H1 (cell line): ENCODE measurements around the gene UPK2. TPM values are rescaled to one million over a fixed set of nuclear protein-coding genes. Genes with fewer than 3 reads are reported as not detected.
"Not testable (repeated sequence)": the region's sequence is repeated elsewhere in the genome, so short reads cannot be mapped to it uniquely, and the experiment has no call there.

Experiments used
- CTCF ChIA-PET: fragments of 300-600 bp; sonication (Branson Sonifier 250); formaldehyde crosslinking; loops from one replicate; lab custom pipeline; 2021; ENCODE audit not compliant: partially characterized antibody; lab: Charles Lee
- POLR2A ChIA-PET: fragments of 300-600 bp; sonication (Branson Sonifier 250); formaldehyde crosslinking; loops from one replicate; lab custom pipeline; 2021; ENCODE audit warnings: inconsistent platforms; ENCODE audit not compliant: partially characterized antibody; lab: Charles Lee
- DNase-seq, 2 experiments: peaks; one replicate each; pipeline versions ENCODE4 v3.0.0 to v3.0.0-alpha.2; 2010 to 2022; ENCODE audit warnings: low spot score in 2 of 2, low read depth in 1 of 2, mixed read lengths in 1 of 2
- FAIRE-seq: peaks from 2 replicates; lab custom pipeline; 2011; peaks lifted over from hg19 to GRCh38; lab: Jason Lieb, UNC
- H2AFZ ChIP-seq: 2 replicates; pipeline ENCODE4 v1.8.1; 2012; ENCODE audit warnings: low read length, inconsistent platforms
- H2AK5ac ChIP-seq: 2 replicates; pipeline ENCODE4 v1.6.1; 2013; ENCODE audit warnings: low read depth, low read length
- H2BK120ac ChIP-seq: replicated peaks from 2 replicates; pipeline ENCODE3; 2013; ENCODE audit warnings: low read depth, low read length, inconsistent platforms
- H2BK12ac ChIP-seq: 2 replicates; pipeline ENCODE4 v1.6.1; 2013; ENCODE audit warnings: low read depth, low read length
- H2BK15ac ChIP-seq: 2 replicates; pipeline ENCODE4 v1.6.1; 2013; ENCODE audit warnings: low read length
- H2BK20ac ChIP-seq: 2 replicates; pipeline ENCODE4 v1.6.1; 2013; ENCODE audit warnings: low read length
- H2BK5ac ChIP-seq: 2 replicates; pipeline ENCODE4 v1.6.1; 2013; ENCODE audit warnings: low read depth, low read length
- H3K14ac ChIP-seq: 2 replicates; pipeline ENCODE4 v1.6.1; 2013; ENCODE audit warnings: inconsistent platforms; ENCODE audit not compliant: insufficient read length
- H3K18ac ChIP-seq: 2 replicates; pipeline ENCODE4 v1.6.1; 2013; ENCODE audit warnings: low read length; ENCODE audit errors: extremely low read depth
- H3K23ac ChIP-seq: 2 replicates; pipeline ENCODE4 v1.6.1; 2013; ENCODE audit warnings: inconsistent platforms; ENCODE audit not compliant: insufficient read length
- H3K23me2 ChIP-seq: 2 replicates; pipeline ENCODE4 v1.6.1; 2013; ENCODE audit warnings: low read depth, low read length
- H3K27ac ChIP-seq: 2 replicates; pipeline ENCODE4 v1.6.1; 2011; ENCODE audit warnings: low read depth, low read length, inconsistent platforms
- H3K27me3 ChIP-seq, 4 experiments: replicated peaks in 1 of 4; 1 replicate in 1 of 4; 2 replicates in 3 of 4; pipeline versions ENCODE4 v1.6.1 to v1.8.1; 2011 to 2013; ENCODE audit warnings: low read length in 3 of 4, mild to moderate bottlenecking in 3 of 4, inconsistent platforms in 2 of 4, mixed read lengths in 2 of 4, moderate library complexity in 1 of 4; ENCODE audit not compliant: control insufficient read depth in 3 of 4, insufficient read depth in 3 of 4; ENCODE audit errors: extremely low read depth in 1 of 4
- H3K36me3 ChIP-seq, 4 experiments: 2 replicates each; pipeline versions ENCODE4 v1.6.1 to v1.8.1; 2011 to 2013; ENCODE audit warnings: mild to moderate bottlenecking in 4 of 4, low read length in 3 of 4, moderate library complexity in 2 of 4, control low read depth in 1 of 4, inconsistent platforms in 1 of 4; ENCODE audit not compliant: insufficient read depth in 4 of 4, control insufficient read depth in 2 of 4
- H3K4ac ChIP-seq: replicated peaks from 2 replicates; pipeline ENCODE3; 2013; ENCODE audit warnings: low read length, low read depth, mixed read lengths, inconsistent platforms; ENCODE audit not compliant: insufficient read length
- H3K4me1 ChIP-seq, 4 experiments: replicated peaks in 1 of 4; 1 replicate in 1 of 4; 2 replicates in 3 of 4; pipeline versions ENCODE4 v1.6.1 to v1.8.1; 2011 to 2013; ENCODE audit warnings: low read length in 3 of 4, inconsistent platforms in 2 of 4, mixed read lengths in 1 of 4; ENCODE audit not compliant: insufficient read depth in 4 of 4, control insufficient read depth in 3 of 4
- H3K4me2 ChIP-seq, 2 experiments: 2 replicates each; pipeline versions ENCODE4 v1.6.1 to v1.8.1; 2011 to 2013; ENCODE audit warnings: low read depth in 2 of 2, low read length in 2 of 2, control low read depth in 1 of 2, inconsistent platforms in 1 of 2, mild to moderate bottlenecking in 1 of 2; ENCODE audit not compliant: insufficient read depth in 1 of 2
- H3K4me3 ChIP-seq, 4 experiments: fragments of 200-600, 300-600 bp in 1 of 4; sonication (generic), shearing (Covaris generic), sonication (Bioruptor Twin) in 1 of 4; 2 replicates each; pipeline versions ENCODE4 v1.5.1 to v1.8.1; 2011 to 2016; ENCODE audit warnings: low read length in 4 of 4, low read depth in 3 of 4, control low read depth in 2 of 4, inconsistent platforms in 2 of 4, mild to moderate bottlenecking in 2 of 4, mixed read lengths in 1 of 4, moderate library complexity in 1 of 4; ENCODE audit not compliant: insufficient read depth in 2 of 4; ENCODE audit errors: extremely low read depth in 1 of 4
- H3K56ac ChIP-seq: replicated peaks from 2 replicates; pipeline ENCODE3; 2013; ENCODE audit warnings: low read depth, mild to moderate bottlenecking, mixed read lengths, low read length, inconsistent platforms; ENCODE audit not compliant: insufficient read length
- H3K79me1 ChIP-seq: 2 replicates; pipeline ENCODE4 v1.6.1; 2013; ENCODE audit warnings: low read depth, low read length, control low read depth
- H3K79me2 ChIP-seq, 2 experiments: 2 replicates each; pipeline versions ENCODE4 v1.6.1 to v1.8.1; 2012 to 2013; ENCODE audit warnings: low read length in 2 of 2, mild to moderate bottlenecking in 2 of 2, inconsistent platforms in 1 of 2; ENCODE audit not compliant: insufficient read depth in 2 of 2, control insufficient read depth in 1 of 2
- H3K9ac ChIP-seq, 4 experiments: replicated peaks in 1 of 4; 1 replicate in 1 of 4; 2 replicates in 3 of 4; pipeline versions ENCODE4 v1.6.1 to v1.8.1; 2011 to 2013; ENCODE audit warnings: low read depth in 3 of 4, low read length in 3 of 4, control low read depth in 2 of 4, mild to moderate bottlenecking in 2 of 4, moderate library complexity in 2 of 4, inconsistent platforms in 1 of 4; ENCODE audit errors: extremely low read depth in 1 of 4
- H3K9me3 ChIP-seq, 2 experiments: 2 replicates each; pipeline versions ENCODE4 v1.6.1 to v1.8.1; 2012 to 2013; ENCODE audit warnings: mild to moderate bottlenecking in 2 of 2, moderate library complexity in 2 of 2, control low read depth in 1 of 2, inconsistent platforms in 1 of 2, low read depth in 1 of 2, low read length in 1 of 2, mixed read lengths in 1 of 2; ENCODE audit not compliant: insufficient read depth in 2 of 2
- H4K20me1 ChIP-seq, 2 experiments: replicated peaks in 1 of 2; 2 replicates each; pipeline versions ENCODE3 to v1.8.1; 2011 to 2013; ENCODE audit warnings: inconsistent platforms in 2 of 2, low read length in 2 of 2, mild to moderate bottlenecking in 1 of 2; ENCODE audit not compliant: insufficient read depth in 2 of 2, control insufficient read depth in 1 of 2
- H4K5ac ChIP-seq: 2 replicates; pipeline ENCODE4 v1.6.1; 2013; ENCODE audit warnings: low read length, low read depth, mixed read lengths, inconsistent platforms; ENCODE audit not compliant: insufficient read length
- H4K8ac ChIP-seq: 2 replicates; pipeline ENCODE4 v1.8.0; 2013; ENCODE audit warnings: mild to moderate bottlenecking, moderate library complexity, low read length, inconsistent platforms; ENCODE audit not compliant: insufficient read depth; ENCODE audit errors: extremely low read depth
- H4K91ac ChIP-seq: replicated peaks from 2 replicates; pipeline ENCODE3; 2013; ENCODE audit warnings: low read length, mixed read lengths, inconsistent platforms; ENCODE audit not compliant: insufficient read length
- WGBS, 2 experiments: shearing (Covaris generic) in 1 of 2; methylation state at CpG; one replicate each; pipeline versions ENCODE4 v1.1.6 to v1.1.7; 2013 to 2015; ENCODE audit warnings: low lambda C conversion rate in 2 of 2, mixed read lengths in 2 of 2, inconsistent platforms in 1 of 2, low coverage in 1 of 2, missing lambda C conversion rate in 1 of 2; ENCODE audit not compliant: insufficient replicate concordance in 2 of 2, insufficient coverage in 1 of 2, insufficient read length in 1 of 2; ENCODE audit errors: extremely low coverage in 1 of 2, missing lambda C conversion rate in 1 of 2; 5-methylcytosine and 5-hydroxymethylcytosine counted together
- polyA plus RNA-seq, 7 experiments: library from polyadenylated mRNA; depleted of rRNA in 3 of 7; stranded (reverse) in 5 of 7; unstranded in 2 of 7; fragments of >200 nt in 5 of 7; fragments of 200-250 nt in 2 of 7; gene quantifications; 1 replicate in 5 of 7; 2 replicates in 1 of 7; 4 replicates in 1 of 7; pipeline versions ENCODE4 v1.2.1 to v1.2.3, GENCODE V29; 2011 to 2013; ENCODE audit warnings: missing spikeins in 2 of 7, mixed read lengths in 2 of 7
- total RNA-seq: library from RNA; stranded (reverse); fragmentation: NEBNext Ultra II Directional; extraction: Animal tissue kit (Norgen Biotek cat#: 25700); gene quantifications from 2 replicates; pipeline ENCODE4 v1.2.1, GENCODE V29; 2021

Gene UPK2
- total and polyA plus RNA-seq, 2 of the 8 experiments (the other 6 are each of a cell fraction or from before 2014, with no cell fraction given), result 0.76 TPM; not detected in 1

GRCh38 chr11:118984337-118984736 is 28.2 kb downstream of the UPK2 start:
- not testable (repeated sequence) for DNase-seq, H3K79me2 ChIP-seq, H3K23ac ChIP-seq, H2BK15ac ChIP-seq, H4K91ac ChIP-seq, H3K9me3 ChIP-seq, H3K4me2 ChIP-seq, H2BK5ac ChIP-seq, H3K79me1 ChIP-seq, H3K23me2 ChIP-seq, H3K9ac ChIP-seq, H3K18ac ChIP-seq, H4K20me1 ChIP-seq, H3K27ac ChIP-seq, H2BK20ac ChIP-seq, H2BK12ac ChIP-seq, H3K4me3 ChIP-seq, H2BK120ac ChIP-seq, H2AK5ac ChIP-seq, H3K36me3 ChIP-seq, FAIRE-seq, H2AFZ ChIP-seq, H4K5ac ChIP-seq, H3K27me3 ChIP-seq, H3K56ac ChIP-seq, H4K8ac ChIP-seq, H3K14ac ChIP-seq, H3K4ac ChIP-seq
- POLR2A ChIA-PET, result interaction anchor here (1.7 to 2.2 kb wide), 3 partner anchors 13 to 111 kb away, joined by 4 to 13 read pairs (median 6); partner anchors contain the start of gene CENATAC
- WGBS, 2 experiments, result 90% methylated on average over 8 of the region's 8 CpGs; no CpG with 5 or more reads in 1 of the 2 experiments
- CTCF ChIA-PET, result interaction anchor here (0.7 to 1.2 kb wide), 2 partner anchors 10 to 159 kb away, joined by 3 to 5 read pairs; no protein-coding TSS in a partner anchor
- H3K4me1 ChIP-seq, result peaks cover 0 to 12% (median 6%) of the 10 kb centered on the region in 4 experiments; a peak in 5 of 7 replicates
